UCSD-AML1 (cell line): Measurements from ENCODE around the gene MELK.

ENCODE experiments used
- DNase-seq: peaks from one replicate; lab custom pipeline; 2025; ENCODE audit not compliant: unreplicated experiment; lab: John Stamatoyannopoulos, UW

The MELK gene

DNA sequence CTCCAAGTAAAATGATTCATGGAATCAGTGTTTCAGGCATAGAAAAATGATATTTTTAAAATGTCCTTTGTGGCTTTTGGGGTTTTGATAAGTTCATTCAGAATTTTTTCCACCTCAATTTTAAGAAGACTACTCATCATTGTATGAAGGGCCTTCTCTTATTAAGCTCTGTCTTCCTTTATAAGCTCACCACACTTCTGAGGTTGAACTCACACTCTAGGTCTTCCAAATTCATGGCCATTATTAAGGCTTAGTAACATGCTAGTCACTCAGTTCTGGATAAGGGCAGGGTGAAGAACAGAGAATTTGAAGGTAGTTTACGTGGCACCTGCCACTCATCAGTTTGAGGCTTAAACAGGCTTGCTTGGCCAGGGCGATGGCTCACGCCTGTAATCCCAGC, 4.2 kb downstream of the MELK start:
- no peak for DNase-seq

GRCh38 chr9:36584620-36585460, 12.1 kb downstream of the MELK start:
- DNase-seq = no peak

- no peak for DNase-seq
Observed at GRCh38 chr9:36590231-36590630, 17.5 kb downstream of the MELK start.

GRCh38 chr9:36592801-36593583, 20.3 kb downstream of the MELK start:
- DNase-seq = no peak

- DNase-seq = no peak
Observed at GRCh38 chr9:36594213-36594612, 21.5 kb downstream of the MELK start.

DNA sequence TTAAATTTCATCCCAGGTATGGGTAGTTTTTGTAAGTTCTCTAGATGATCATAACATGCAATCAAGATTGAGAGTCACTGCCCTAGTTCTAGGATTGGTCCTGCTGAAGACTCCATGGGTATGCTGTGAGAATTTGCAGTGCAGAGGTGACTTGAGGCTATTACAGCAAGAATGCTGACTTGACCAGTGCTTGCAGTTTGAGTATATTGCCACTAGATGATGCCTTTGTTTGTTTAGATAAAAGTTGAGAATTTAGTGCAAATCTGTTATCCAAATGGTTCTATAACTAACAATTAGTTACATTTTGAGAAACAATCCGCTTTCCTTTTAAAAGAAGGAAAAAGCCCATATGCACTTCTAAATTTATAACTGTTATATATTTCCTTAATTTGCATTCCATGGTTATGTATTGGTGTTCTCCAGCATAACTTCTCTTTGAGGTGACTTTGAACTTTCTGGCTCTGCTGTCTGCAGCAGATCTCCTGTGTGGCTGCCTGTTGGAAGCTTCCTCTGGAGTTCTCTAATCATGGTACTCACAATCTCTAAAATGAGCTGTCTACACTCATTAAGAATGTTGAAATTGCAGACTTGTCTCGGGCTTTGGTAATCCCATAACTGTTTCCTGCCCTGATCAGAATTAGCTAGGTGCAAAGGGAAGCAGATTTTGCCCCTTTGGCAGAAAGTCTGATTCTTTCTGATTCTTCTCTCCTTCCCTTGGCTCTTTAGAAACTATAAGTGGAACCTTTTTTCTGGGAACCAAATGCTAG, 24.9 kb downstream of the MELK start:
- no peak for DNase-seq

GRCh38 chr9:36598273-36598672, 25.6 kb downstream of the MELK start:
- DNase-seq = no peak

- DNase-seq = no peak
Observed at GRCh38 chr9:36603006-36603405, 30.3 kb downstream of the MELK start.

- DNase-seq = no peak
Observed at GRCh38 chr9:36609306-36609705, 36.6 kb downstream of the MELK start.

DNA sequence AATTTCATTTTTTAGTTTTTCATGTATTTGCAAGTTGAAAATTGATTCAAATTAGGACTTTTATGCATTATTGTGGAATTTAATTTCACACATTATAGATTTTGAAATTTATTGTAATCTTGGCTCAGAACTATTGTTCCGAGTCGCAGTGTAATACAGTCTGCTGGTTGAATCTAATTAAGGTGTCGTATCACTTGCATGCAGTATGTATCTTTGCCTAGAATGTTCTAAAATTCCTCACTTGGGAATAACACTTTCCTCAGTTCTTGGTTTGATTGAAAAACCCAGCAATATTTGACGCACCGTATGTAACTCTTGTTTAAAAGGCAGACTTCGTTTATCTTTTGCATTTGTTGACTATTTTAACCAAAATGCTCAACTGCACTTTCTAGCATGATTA, 49.4 kb downstream of the MELK start:
- DNase-seq = no peak

GRCh38 chr9:36623280-36623679, 50.6 kb downstream of the MELK start:
- DNase-seq = no peak

DNA sequence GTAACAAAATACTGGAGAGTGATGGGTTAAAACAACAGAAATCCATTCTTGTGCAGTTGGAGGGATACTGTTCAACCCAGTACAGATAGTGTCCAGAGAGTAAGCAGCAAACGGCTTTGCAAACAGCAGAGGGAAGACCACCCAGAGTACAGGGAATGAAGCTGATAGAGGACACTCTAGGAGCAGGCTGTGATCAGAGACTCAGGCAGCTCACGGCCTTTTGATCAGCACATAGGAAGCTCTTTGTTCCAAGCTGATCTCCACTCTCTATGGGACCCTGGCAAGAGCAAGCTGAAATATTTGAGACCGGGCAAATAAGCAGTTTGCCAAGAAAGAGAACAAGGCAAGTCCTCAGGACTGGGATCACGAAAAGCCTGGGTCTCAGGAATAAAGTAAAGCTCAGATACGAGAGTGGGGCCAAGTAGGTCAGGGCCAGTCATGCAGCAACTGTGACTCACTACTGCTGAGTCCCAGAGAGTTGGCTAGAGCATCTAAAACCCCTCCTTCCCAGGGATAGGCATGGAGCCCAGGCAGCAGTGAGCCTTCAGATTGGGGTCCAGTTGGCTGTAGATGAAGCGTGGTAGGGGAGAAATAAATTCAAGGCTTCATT, 52.4 kb downstream of the MELK start:
- DNase-seq = no peak

DNA sequence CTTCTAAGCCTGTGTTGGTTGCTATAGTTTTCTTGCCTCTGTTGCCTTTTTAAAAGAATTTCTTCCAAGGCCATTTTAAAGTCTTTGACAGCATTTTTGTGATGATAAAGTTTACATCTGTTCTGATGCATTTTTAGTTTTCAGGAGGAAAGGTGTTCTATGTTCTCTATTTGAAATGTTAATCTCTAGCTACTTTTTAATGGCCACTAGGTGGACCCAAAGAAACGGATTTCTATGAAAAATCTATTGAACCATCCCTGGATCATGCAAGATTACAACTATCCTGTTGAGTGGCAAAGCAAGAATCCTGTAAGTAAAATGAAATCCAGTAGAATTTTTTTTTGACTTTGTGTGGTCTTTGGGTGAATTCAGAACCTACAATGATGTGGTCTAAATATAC, 60.2 kb downstream of the MELK start:
- no peak for DNase-seq

DNA sequence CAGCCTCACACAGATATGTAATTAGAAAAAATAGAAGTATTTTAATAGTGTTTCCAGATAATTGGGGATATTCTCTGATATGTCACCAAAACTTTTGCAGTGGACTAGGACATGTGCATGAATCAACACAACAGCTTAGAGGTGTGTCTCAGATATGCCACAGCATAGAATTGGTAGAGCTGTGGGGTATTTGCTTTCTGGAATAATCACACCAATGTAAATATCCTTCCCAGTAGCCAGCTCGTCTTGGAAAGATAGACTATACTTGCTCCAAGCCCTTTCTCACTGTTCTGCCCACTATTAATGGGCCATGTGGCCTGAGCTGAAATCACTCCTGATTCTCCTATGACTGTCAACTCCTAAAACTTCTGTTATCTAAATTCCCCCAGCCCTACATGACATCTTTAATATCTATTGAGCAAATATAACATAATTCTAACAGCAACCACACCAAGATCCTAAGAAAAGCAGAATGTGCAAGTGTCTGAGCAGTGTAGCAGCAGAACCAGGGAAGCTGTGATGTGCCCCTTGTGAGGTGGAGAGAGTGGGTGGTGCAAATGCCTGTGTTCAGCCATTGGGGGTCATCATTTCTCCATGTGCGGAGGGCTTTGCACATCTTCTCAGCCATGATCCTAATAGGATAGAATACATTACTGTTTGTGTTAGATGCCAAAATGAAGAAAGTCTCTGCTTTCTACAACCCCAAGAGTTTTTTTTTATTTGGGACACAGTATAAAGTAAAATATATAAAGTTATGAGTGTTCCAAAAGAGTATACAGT, 65.0 kb downstream of the MELK start:
- DNase-seq = peak; percentile 20

GRCh38 chr9:36640771-36641381, 68.2 kb downstream of the MELK start:
- DNase-seq = no peak

GRCh38 chr9:36642817-36643216, 70.1 kb downstream of the MELK start:
- DNase-seq = no peak

DNA sequence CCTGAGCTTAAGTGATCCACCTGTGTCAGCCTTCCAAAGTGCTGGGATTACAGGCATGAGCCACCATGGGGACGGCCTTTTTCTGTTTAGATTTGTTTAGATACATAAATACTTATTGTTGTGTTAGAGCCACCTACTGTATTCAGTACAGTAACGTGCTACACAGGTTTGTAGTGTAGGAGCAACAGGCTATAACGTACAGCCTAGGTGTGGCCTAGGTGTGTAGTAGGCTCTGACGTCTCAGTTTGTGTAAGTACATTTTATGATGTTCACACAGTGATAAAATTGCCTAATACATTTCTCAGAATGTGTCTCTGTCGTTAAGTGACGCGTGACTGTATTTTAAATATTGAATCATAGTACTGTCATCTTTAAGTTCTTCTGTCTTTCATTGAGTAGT, 84.1 kb downstream of the MELK start:
- no peak for DNase-seq

DNA sequence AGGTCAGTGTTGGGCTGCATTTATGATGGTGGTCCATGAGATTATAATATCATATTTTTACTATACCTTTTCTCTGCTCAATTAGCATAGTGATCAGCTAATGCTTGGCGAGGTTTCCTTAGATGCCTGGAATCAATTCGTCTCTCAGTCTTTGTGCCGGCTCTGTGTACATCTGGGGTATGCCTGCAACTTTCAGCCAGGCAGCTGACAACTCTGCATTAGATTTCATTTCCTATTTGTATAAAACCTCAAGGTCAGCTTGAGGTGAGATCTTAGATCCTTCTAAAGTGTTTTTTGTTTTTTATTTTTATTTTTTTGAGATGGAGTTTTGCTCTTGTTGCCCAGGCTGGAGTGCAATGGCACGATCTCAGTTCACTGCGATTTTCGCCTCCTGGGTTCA, 86.8 kb downstream of the MELK start:
- no peak for DNase-seq

DNA sequence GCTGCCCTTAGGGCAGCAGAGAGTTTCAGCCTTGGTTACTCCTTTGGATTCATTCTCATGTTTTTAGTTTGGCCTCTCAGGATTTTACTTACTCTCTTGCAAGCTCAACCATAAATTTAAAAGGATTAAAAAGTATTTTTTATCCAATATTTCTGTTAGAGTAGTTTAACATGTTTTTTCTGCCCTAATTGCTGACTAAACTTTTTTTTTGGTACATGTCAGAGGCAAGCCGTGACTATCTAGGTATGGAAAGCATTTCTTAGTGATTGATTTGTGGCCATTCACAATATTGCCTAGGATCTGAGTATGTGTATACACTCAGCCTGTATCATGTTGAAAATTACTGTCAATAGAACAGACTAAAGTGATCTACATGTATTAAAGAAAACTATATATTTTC, 92.1 kb downstream of the MELK start:
- DNase-seq = no peak

DNA sequence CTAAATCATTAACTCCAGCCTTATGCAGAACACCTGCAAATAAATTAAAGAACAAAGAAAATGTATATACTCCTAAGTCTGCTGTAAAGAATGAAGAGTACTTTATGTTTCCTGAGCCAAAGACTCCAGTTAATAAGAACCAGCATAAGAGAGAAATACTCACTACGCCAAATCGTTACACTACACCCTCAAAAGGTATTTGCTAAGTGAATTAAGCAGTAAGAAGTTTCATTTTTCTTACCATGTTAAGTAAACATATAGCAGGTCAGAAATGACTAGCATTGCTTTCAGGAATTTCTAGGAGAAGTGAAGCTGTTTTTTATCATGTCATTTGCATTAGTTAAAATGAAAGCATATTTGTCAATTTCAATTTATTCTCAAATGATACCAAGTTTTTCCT, 92.7 kb downstream of the MELK start:
- DNase-seq = no peak
